D721Med (cell line): Measurements from ENCODE around the gene C1orf116.

Experiments
- DNase-seq: peaks from one replicate; pipeline ENCODE4 v3.0.0; 2011; ENCODE audit warnings: low spot score; ENCODE audit not compliant: insufficient read length
- FAIRE-seq: peaks from 2 replicates; lab custom pipeline; 2011; peaks lifted over from hg19 to GRCh38; lab: Jason Lieb, UNC
- TF ChIP-seq, protein P1 (sequence below): IDR thresholded peaks from 2 replicates; pipeline ENCODE4 v1.5.1; 2012; ENCODE audit warnings: mild to moderate bottlenecking, control low read depth; ENCODE audit not compliant: insufficient read depth; ENCODE audit errors: missing control alignments

C1orf116 gene

DNA sequence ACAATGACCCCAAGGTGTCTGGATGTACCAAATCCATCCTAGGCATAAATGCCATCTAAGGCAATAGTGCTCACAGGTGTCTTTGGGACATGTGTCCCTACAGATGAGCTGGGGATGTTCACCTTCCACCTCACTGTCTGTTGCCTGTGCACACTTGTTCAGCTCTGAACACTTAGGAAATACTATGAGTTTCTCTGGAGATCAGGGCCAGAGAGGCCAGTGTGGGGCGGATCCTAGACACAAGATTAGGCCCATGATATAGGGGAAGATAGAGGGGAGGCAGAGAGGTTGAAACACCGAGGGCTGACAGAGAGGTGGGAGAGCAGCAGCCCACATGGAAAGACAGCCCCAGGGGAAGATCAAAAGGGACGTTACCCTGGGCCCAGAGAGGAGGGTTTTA is 25.6 kb downstream of the C1orf116 start:
- no peak for DNase-seq
- FAIRE-seq: no peak
- TF ChIP-seq, protein P1, sequence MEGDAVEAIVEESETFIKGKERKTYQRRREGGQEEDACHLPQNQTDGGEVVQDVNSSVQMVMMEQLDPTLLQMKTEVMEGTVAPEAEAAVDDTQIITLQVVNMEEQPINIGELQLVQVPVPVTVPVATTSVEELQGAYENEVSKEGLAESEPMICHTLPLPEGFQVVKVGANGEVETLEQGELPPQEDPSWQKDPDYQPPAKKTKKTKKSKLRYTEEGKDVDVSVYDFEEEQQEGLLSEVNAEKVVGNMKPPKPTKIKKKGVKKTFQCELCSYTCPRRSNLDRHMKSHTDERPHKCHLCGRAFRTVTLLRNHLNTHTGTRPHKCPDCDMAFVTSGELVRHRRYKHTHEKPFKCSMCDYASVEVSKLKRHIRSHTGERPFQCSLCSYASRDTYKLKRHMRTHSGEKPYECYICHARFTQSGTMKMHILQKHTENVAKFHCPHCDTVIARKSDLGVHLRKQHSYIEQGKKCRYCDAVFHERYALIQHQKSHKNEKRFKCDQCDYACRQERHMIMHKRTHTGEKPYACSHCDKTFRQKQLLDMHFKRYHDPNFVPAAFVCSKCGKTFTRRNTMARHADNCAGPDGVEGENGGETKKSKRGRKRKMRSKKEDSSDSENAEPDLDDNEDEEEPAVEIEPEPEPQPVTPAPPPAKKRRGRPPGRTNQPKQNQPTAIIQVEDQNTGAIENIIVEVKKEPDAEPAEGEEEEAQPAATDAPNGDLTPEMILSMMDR: no peak

DNA sequence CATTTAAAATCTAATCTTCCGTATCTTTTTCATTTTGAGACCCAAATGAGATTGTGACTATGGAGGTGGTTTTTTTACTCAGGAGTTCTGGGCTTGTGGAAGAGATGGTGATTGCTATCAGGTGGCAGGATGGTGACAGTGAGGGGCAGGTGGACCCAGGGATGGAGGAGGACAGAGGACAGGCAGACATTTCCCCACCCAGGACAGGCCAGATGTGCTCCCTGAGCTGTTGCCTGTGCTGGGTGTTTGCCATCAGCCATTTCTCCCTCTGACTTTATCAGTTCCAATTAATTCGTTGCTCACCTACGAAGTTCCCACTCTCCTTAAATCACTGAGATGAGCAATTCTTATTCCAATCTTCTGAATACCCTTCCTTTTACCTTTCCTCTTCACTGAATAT is 26.5 kb downstream of the C1orf116 start:
- DNase-seq (no peak), FAIRE-seq (no peak)
- TF ChIP-seq, protein P1: no peak

DNA sequence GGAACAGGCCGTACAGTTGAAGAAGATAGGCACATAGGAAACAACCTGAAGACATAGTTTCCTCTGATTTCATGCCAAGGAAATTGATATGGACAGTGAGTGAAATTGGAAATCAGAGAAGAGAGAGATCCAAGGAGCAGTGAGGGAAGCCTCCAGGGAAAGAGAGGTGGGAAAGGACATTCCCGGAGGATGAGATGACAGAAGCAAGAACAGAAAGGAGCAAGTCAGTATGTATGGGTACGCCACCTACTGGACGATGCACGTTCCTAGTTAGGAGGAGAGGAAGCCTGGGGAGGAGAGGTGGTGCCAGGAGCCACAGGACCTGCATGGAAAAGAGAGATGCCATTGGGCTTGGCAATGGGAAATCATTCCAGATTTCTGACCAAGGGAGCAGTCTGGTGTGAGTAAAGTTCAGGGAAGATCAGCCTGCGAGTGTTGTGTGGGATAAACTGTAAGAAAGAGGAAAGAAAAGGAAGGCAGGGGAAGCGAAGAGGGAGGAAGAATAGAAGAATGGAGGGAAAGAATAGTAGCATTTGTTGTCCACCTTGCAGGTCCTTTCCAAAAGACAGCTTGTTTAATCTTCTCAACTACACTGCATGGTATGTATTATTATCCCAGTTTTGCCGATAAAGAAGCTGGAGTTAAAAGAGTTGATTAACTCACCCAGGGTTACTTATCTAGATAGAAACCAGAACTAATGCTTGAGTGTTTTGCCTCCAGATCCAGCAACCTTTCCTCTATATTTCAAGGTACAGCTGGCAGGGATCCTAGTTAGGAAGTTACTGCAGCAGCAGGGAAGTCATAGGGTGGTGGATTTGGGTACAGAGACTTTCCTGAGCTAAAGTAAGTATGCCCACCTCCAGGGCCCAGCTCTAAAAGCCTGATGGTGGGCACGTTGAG is 27.4 kb downstream of the C1orf116 start:
- FAIRE-seq (no peak), DNase-seq (no peak)

DNA sequence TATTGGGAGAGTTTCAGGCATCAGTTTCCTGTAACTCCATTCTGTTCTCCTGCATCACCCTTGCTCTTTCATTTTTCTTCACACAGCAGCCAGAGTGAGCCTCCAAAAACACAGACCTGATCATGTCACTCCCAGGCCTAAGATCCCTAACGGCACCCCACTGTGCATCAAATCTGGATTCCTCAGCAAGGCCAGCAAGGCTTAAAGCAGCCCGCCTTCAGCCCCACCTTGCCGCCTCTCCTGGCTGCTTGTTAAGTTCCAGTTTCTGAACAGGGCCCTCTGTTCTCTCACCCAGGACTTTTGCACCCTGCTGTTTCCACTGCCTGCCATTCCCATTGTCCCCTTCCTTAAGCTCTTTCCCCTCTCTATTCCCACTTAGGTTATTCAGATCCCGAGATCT is 29.3 kb downstream of the C1orf116 start:
- no peak for FAIRE-seq

More for the DNA sequence above, 27.4 kb downstream of the C1orf116 start:
- TF ChIP-seq, protein P1: peak; percentile 72

DNA sequence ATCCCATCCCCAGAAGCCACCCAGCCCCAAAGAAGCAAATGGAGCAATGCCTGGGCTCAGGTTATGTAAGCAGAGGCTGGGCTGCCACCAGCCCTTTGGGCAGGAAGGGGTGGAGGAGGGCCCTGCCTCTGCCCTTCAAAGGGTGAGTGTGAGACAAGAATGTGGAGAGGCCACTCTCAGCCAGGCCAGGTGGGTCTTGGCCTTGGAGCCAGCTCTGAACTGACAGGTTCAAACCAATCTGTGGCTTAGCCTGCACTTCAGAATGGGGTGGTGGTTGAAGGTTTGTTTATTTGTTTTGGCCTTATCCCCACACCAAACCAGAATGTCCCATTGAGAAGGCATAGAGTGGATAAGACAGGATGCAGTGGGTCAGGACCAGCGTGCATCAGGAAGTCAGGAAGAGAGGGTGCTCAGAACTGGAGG is 29.8 kb downstream of the C1orf116 start:
- FAIRE-seq (no peak), DNase-seq (no peak)
- TF ChIP-seq, protein P1: no peak

More for the DNA sequence above, 29.3 kb downstream of the C1orf116 start:
- TF ChIP-seq, protein P1: no peak
- no peak for DNase-seq

DNA sequence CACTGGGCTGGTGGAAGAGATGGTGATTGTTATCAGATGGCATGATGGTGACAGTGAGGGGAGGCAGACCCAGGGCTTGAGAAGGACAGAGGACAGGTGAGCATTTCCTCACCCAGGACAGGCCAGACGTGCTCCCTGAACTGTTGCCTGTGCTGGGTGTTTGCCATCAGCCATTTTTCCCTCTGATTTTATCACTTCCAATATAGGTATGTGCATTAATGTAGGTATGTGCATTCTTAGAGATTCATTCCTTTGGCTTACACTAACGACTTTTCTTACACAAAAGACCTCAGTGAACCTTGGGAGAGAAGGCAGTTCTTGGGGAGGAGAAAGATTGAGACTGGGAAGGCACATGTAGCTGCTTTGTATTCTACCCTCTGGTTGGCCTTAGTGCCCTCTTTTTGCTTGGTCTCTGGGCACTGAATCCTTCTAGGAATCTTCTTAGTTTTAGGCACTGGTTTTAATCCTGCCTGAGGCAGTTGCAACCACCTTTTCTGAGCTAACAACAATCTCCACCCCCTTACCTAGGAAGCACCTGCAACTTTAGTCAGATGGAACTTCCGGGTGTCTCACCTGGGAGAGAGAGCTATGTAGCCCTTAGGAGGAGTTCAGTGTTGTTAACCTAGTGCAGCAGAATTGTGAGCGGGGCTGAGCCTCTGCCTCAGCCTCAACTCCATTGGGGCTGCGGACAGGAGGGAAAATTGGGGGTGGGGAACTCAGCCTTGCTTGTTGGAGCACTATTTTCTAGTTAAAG is 30.9 kb downstream of the C1orf116 start:
- DNase-seq (no peak), FAIRE-seq (no peak)
- TF ChIP-seq, protein P1: no peak
